Immature natural killer cell (primary cell): ENCODE data around the gene FOXN3. TPM values are rescaled to one million over a fixed set of nuclear protein-coding genes. Genes with fewer than 3 reads are reported as not detected.
A peak's percentile ranks its signal among the peaks of the same experiment; 100 is the strongest.

Experiments
- DNase-seq, 3 donors: peaks; one replicate each; pipeline ENCODE4 v3.0.0; 2022; ENCODE audit warnings: mixed read lengths in 1 of 3
- H3K27ac Mint-ChIP-seq, 6 donors: one replicate each; pipeline ENCODE4 v1.8.0; 2020; ENCODE audit warnings: mixed read lengths in 6 of 6, mild to moderate bottlenecking in 5 of 6, inconsistent platforms in 4 of 6, moderate library complexity in 3 of 6
- H3K27me3 Mint-ChIP-seq, 3 donors: one replicate each; pipeline ENCODE4 v1.8.0; 2020 to 2021; ENCODE audit warnings: low read depth in 3 of 3, mild to moderate bottlenecking in 3 of 3, mixed read lengths in 3 of 3, moderate library complexity in 3 of 3, inconsistent platforms in 1 of 3
- H3K36me3 Mint-ChIP-seq, 3 donors: one replicate each; pipeline ENCODE4 v1.8.0; 2020; ENCODE audit warnings: mixed read lengths in 3 of 3, inconsistent platforms in 2 of 3, mild to moderate bottlenecking in 2 of 3
- H3K4me1 Mint-ChIP-seq, 2 donors: one replicate each; pipeline ENCODE4 v1.8.0; 2020; ENCODE audit warnings: inconsistent platforms in 2 of 2, mild to moderate bottlenecking in 2 of 2, mixed read lengths in 2 of 2, moderate library complexity in 1 of 2
- H3K4me3 Mint-ChIP-seq, 5 donors: one replicate each; pipeline ENCODE4 v1.8.0; 2020; ENCODE audit warnings: mild to moderate bottlenecking in 5 of 5, mixed read lengths in 5 of 5, inconsistent platforms in 3 of 5, moderate library complexity in 3 of 5
- H3K9me3 Mint-ChIP-seq, 6 donors: one replicate each; pipeline ENCODE4 v1.8.0; 2020; ENCODE audit warnings: mild to moderate bottlenecking in 6 of 6, mixed read lengths in 6 of 6, inconsistent platforms in 4 of 6, moderate library complexity in 3 of 6
- polyA plus RNA-seq, 3 donors: library from polyadenylated mRNA; unstranded; fragments of 300-500 nt; fragmentation: Illumina TruSeq; gene quantifications; one replicate each; pipeline ENCODE4 v1.2.3, GENCODE V29; 2021

Gene FOXN3
- polyA plus RNA-seq, 3 donors from 2014 or later, result 88.6 to 150 (median 102) TPM

DNA sequence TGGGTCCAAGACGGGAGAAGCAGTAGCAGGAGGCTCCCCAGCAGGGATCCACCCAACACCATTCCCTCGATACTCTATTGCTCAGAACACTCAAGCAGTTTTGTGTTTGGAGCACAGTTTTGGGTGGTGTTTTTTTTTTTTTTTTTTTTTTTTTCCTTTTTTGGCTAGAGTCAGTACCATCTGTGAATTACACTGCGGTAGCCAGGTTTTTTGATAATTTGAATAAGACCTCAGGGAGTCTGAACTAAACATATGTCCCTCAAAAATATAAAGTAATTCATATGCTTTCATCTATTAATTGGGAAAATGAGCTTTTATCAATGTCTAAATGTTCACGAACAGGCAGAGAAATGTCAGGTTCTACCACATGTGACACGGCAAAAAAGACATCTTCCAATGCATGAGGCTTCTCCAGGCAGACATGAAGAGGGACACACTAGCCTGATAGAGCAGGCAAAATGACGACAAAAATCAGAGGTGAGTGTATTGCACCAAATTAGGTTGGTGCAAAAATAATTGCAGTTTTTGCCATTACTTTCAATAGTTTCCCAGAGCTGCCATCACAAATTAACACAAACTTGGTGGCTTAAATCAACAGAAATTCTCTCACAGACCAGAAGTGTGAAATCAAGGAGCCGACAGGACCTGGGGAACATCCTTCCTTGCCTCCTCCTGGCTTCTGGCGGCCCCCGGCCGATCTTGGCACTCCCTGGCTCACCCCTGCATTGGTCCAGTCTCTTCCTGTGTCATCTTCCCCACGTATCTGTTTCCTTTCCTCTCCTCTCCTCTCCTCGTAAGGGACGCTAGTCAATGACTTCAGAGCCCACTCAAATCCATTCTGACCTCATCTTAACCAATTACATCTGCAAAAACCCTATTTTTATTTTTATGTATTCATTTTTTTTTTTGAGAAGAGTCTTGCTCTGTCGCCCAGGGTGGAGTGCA is 33.9 kb downstream of the FOXN3 start:
- peaks cover 0 to 4% (median 3%) of the 10 kb centered on the region in 3 donors for H3K36me3 Mint-ChIP-seq
- no peaks in the 10 kb centered on the region for H3K9me3 Mint-ChIP-seq
- H3K27ac Mint-ChIP-seq, result peak overlapping the region; percentile 24 to 78 (median 51)
- peaks cover 0 to 3% (median 2%) of the 10 kb centered on the region in 3 donors for H3K27me3 Mint-ChIP-seq
- DNase-seq, result no peak
- peaks cover 77 to 85% of the 10 kb centered on the region in 2 donors for H3K4me1 Mint-ChIP-seq
- peak overlapping the region in 2 of 5 donors; percentile 27 to 42 for H3K4me3 Mint-ChIP-seq

GRCh38 chr14:89382487-89382886 is 34.5 kb downstream of the FOXN3 start:
- H3K27me3 Mint-ChIP-seq, result peaks cover 2 to 3% (median 3%) of the 10 kb centered on the region in 3 donors

GRCh38 chr14:89379891-89380820 is 36.9 kb downstream of the FOXN3 start:
- Mint-ChIP-seq H3K27ac (peak overlapping the region in 3 of 6 donors; percentile 13 to 54 (median 33)), H3K4me1 (peaks cover 65 to 84% of the 10 kb centered on the region in 2 donors), H3K9me3 (no peaks in the 10 kb centered on the region), H3K27me3 (peaks cover 2 to 12% (median 3%) of the 10 kb centered on the region in 3 donors), H3K36me3 (peaks cover 0 to 4% (median 3%) of the 10 kb centered on the region in 3 donors), H3K4me3 (no peak overlapping the region)
- no peak for DNase-seq

More at GRCh38 chr14:89382487-89382886, 34.5 kb downstream of the FOXN3 start:
- Mint-ChIP-seq H3K27ac (peak overlapping the region in 3 of 6 donors; percentile 8 to 72 (median 24)), H3K4me1 (peaks cover 78 to 85% of the 10 kb centered on the region in 2 donors), H3K4me3 (no peak overlapping the region), H3K36me3 (peaks cover 0 to 4% (median 3%) of the 10 kb centered on the region in 3 donors), H3K9me3 (no peaks in the 10 kb centered on the region)
- DNase-seq, result no peak

DNA sequence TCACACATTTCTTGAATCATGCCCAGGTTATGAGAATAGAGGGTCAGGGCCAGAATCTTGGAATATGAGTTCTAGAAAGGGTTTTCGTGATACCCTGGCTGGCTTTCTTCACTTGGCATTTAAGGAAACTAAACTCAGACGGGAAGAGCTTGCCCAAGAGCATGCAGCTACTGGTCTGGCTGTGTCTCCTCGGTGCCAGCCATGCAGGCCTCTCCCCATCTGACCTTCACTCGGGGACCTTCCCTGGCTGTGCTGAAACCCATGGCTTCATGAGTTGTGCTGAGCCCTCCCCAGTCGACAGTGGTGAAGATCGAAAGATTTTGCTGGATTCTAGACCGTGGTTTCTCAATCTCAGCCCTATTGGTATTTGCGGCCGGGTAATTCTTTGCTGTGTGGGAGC is 38.0 kb downstream of the FOXN3 start:
- no peak overlapping the region for H3K4me3 Mint-ChIP-seq
- peaks cover 2 to 12% (median 3%) of the 10 kb centered on the region in 3 donors for H3K27me3 Mint-ChIP-seq
- peaks cover 0 to 4% (median 3%) of the 10 kb centered on the region in 3 donors for H3K36me3 Mint-ChIP-seq
- DNase-seq, result no peak
- H3K4me1 Mint-ChIP-seq, result peaks cover 60 to 84% of the 10 kb centered on the region in 2 donors
- H3K9me3 Mint-ChIP-seq, result no peaks in the 10 kb centered on the region
- peak overlapping the region in 2 of 6 donors; percentile 32 to 60 for H3K27ac Mint-ChIP-seq

GRCh38 chr14:89378119-89378518 is 38.9 kb downstream of the FOXN3 start:
- Mint-ChIP-seq H3K27ac (peak overlapping the region; percentile 55 to 73 (median 63)), H3K9me3 (no peaks in the 10 kb centered on the region), H3K4me3 (no peak overlapping the region), H3K4me1 (peaks cover 56 to 82% of the 10 kb centered on the region in 2 donors), H3K27me3 (peaks cover 2 to 12% (median 3%) of the 10 kb centered on the region in 3 donors), H3K36me3 (peaks cover 0 to 4% (median 3%) of the 10 kb centered on the region in 3 donors)
- no peak for DNase-seq

DNA sequence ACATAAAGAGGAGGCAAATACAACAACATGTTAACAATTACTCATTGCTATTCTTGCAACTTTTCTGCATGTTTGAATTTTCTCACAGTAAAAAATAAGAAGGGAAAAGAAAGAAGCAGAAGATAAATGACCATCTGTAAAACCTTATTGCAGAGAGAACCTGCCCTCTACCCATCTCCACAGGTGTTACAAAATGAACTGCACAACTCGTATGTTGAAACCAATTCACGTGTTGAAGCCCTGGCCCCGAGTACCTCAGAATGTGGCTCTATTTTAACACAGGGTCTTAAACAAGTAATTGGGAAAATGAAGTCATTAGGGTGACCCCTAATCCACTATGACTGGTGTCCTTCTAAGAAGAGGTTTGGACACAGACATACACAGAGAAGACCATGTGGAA is 39.5 kb downstream of the FOXN3 start:
- no peak for DNase-seq
- H3K27me3 Mint-ChIP-seq, result peaks cover 2 to 12% (median 3%) of the 10 kb centered on the region in 3 donors
- H3K4me1 Mint-ChIP-seq, result peaks cover 57 to 82% of the 10 kb centered on the region in 2 donors
- H3K9me3 Mint-ChIP-seq, result no peaks in the 10 kb centered on the region
- H3K4me3 Mint-ChIP-seq, result no peak overlapping the region
- peaks cover 0 to 4% (median 3%) of the 10 kb centered on the region in 3 donors for H3K36me3 Mint-ChIP-seq
- H3K27ac Mint-ChIP-seq, result peak overlapping the region; percentile 31 to 73 (median 63)

- no peaks in the 10 kb centered on the region for H3K36me3 Mint-ChIP-seq
- peaks cover 0 to 12% (median 2%) of the 10 kb centered on the region in 3 donors for H3K27me3 Mint-ChIP-seq
- DNase-seq, result no peak
- peaks cover 71 to 93% of the 10 kb centered on the region in 2 donors for H3K4me1 Mint-ChIP-seq
- no peak overlapping the region for H3K4me3 Mint-ChIP-seq
- H3K9me3 Mint-ChIP-seq, result no peaks in the 10 kb centered on the region
- peak overlapping the region in 1 of 6 donors; percentile 41 for H3K27ac Mint-ChIP-seq
These were observed 42.1 kb downstream of the FOXN3 start for GRCh38 chr14:89374908-89375307.

DNA sequence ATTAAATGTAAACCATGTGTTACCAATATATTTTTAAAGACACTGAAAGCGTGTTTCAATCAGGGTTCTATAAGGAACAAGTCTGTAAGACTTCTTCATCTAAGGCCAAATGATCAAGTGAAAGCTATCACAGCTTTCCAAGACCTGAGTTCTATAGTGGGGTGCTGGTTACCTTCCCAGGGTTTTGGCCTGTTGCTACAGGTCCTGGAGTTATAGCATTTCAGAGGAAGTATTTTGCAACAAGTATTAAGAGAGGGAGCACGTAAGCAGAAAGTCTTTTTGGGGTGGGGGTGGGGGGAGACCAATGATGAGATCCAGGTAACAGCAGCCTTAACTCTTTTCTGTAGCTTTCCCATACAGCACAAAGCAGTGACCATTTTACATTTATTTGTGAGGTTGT is 43.8 kb downstream of the FOXN3 start:
- H3K4me3 Mint-ChIP-seq, result peak overlapping the region in 4 of 5 donors; percentile 69 to 83 (median 71)
- H3K9me3 Mint-ChIP-seq, result no peaks in the 10 kb centered on the region
- DNase-seq, result no peak
- peaks cover 0 to 12% (median 2%) of the 10 kb centered on the region in 3 donors for H3K27me3 Mint-ChIP-seq
- peak overlapping the region in 4 of 6 donors; percentile 61 to 78 (median 68) for H3K27ac Mint-ChIP-seq
- peaks cover 74 to 93% of the 10 kb centered on the region in 2 donors for H3K4me1 Mint-ChIP-seq
- H3K36me3 Mint-ChIP-seq, result no peaks in the 10 kb centered on the region

- Mint-ChIP-seq H3K27me3 (peaks cover 0 to 10% (median 2%) of the 10 kb centered on the region in 3 donors), H3K27ac (peak overlapping the region; percentile 30 to 80 (median 62)), H3K4me1 (peaks cover 72 to 89% of the 10 kb centered on the region in 2 donors), H3K36me3 (no peaks in the 10 kb centered on the region), H3K4me3 (peak overlapping the region; percentile 65 to 83 (median 71)), H3K9me3 (no peaks in the 10 kb centered on the region)
- no peak for DNase-seq
These were observed 44.5 kb downstream of the FOXN3 start for GRCh38 chr14:89372512-89372883.

DNA sequence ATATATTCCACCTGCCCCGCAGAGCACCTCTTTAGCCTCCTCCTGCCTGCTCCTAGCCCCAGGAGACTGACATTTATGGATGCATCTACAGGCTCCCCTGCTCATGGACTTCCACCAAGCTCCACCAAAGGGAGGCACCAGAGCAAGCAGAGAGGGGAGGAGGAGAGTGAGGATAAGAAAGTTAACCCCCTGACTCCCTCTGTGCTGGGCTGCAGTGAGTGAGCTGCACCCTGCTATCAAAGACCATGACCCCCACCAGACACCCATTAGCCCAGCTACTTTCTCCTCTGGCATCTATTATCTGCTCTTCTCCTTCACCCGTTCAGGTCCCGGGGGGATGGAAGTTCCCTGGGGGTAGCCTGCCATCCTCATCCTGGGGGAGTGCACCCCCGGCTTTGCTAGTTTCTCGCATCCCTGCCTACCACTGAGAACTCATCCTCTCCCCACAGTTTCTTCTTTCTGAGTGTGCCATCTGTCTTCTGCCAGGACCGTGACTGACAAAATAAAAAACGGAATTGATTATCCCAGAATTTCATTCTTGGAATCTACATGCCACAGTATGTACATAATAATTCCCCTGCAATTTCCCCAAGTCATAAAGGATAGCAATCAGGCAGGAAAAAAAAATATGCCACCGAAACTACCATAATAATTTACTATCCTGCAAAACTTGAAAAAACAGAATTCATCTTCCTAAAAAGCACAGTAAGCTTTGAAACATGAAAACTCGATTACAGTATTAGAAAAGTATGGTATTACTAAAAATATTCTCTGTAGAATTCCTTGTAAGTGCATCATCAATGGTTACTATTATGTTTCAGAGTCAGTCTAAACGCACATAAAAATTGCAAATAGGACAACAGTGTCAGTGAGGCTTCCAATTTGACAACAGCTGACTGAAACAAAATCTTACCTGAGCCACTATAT is 45.2 kb downstream of the FOXN3 start:
- H3K27ac Mint-ChIP-seq, result peak overlapping the region in 5 of 6 donors; percentile 48 to 80 (median 63)
- H3K4me3 Mint-ChIP-seq, result peak overlapping the region; percentile 26 to 83 (median 69)
- peaks cover 74 to 89% of the 10 kb centered on the region in 2 donors for H3K4me1 Mint-ChIP-seq

DNA sequence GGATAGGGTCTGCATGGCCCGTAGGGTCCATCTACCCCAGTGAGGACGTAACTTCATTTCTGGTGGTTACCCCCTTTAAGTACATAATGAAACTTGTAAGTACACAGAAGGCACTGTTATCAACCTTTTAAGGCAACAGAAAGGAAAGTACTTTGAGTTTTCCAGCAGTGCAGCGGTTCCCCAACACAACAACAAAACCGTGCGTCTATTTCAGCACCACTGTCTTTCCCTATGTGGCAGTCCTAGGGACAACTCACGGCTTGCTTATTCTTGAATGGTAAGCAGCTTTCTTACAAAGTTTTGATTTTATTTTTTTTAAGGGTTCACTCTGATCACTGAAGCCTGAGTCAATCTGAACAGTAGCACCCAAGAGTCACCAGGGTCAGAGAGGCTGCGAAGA is 46.3 kb downstream of the FOXN3 start:
- Mint-ChIP-seq H3K27ac (peak overlapping the region in 3 of 6 donors; percentile 30 to 46 (median 39)), H3K4me1 (peaks cover 80 to 87% of the 10 kb centered on the region in 2 donors), H3K9me3 (no peaks in the 10 kb centered on the region), H3K27me3 (peaks cover 0 to 4% (median 1%) of the 10 kb centered on the region in 3 donors), H3K36me3 (no peaks in the 10 kb centered on the region), H3K4me3 (peak overlapping the region in 1 of 5 donors; percentile 1)
- DNase-seq, result no peak

More for the DNA sequence above, 45.2 kb downstream of the FOXN3 start:
- H3K9me3 Mint-ChIP-seq, result no peaks in the 10 kb centered on the region
- no peaks in the 10 kb centered on the region for H3K36me3 Mint-ChIP-seq
- H3K27me3 Mint-ChIP-seq, result peaks cover 1 to 5% (median 4%) of the 10 kb centered on the region in 3 donors
- DNase-seq, result no peak

- no peak overlapping the region for H3K4me3 Mint-ChIP-seq
- peaks cover 0 to 4% (median 1%) of the 10 kb centered on the region in 3 donors for H3K27me3 Mint-ChIP-seq
- no peak for DNase-seq
- H3K4me1 Mint-ChIP-seq, result peaks cover 82 to 87% of the 10 kb centered on the region in 2 donors
- peak overlapping the region in 3 of 6 donors; percentile 30 to 46 (median 39) for H3K27ac Mint-ChIP-seq
- no peaks in the 10 kb centered on the region for H3K9me3 Mint-ChIP-seq
- no peaks in the 10 kb centered on the region for H3K36me3 Mint-ChIP-seq
These were observed 46.7 kb downstream of the FOXN3 start for GRCh38 chr14:89370381-89370780.
